ENCODE results near the gene KRT80.

KRT80 gene

DNA sequence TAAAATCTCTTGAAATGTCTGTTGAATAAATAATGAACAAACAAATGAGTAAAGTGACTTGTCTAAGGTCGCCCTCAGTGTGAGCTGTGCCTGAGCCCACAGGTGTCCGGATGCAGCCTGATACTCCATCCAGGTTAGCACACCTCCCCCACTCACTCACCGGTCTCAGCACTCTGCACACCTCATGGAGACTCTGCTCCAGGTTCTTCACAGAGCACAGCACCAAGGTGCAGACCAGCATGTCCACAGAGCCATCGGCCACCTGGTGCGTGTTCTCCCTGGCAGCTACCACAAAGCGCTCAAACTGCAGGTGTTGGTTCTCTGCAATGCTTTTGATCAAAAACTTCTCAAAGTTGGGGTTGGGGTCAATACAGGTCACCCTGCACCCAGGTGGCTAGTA, 37.1 kb upstream of the KRT80 start:
- DNase-seq (ENCODE audit: low spot score): no peak

DNA sequence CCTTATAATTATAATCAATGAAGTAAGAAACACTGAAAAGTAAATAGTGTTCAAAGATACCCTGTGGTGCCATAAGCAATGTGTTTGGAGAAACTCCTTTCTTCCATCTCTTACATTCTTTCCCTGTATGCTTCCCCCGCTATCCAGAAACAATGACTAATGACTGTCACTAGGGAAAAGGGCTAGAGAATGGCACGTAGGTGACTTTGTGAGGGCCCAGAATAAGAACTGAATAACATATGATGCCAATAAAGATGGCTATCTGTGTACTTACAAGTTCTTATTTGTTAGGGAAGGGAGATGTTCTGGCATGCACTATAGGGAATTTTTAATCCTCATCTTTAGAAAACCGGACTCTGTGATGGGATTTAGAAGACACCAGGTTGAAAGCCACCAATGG, 36.6 kb upstream of the KRT80 start:
- no peak for DNase-seq (ENCODE audit: low spot score)

DNA sequence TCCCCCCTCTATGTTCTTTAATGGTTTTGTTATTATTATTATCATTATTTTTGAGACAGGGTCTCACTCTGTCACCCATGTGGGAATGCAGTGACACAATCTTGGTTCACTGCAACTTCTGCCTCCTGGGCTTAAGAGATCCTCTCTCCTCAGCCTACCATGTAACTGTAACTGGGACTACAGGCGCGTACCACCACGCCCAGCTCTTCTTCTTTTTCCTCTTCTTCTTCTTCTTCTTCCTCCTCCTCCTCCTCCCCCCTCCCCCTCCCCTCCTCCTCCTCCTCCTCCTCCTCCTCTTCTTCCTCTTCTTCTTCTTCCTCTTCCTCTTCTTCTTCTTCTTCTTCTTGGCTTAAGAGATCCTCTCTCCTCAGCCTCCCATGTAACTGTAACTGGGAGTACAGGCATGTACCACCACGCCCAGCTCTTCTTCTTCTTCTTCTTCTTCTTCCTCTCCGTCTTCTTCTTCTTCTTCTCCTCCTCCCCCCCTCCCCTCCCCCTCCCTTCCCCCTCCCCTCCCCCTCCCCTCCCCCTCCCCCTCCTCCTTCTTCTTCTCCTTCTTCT, 35.9 kb upstream of the KRT80 start:
- DNase-seq (ENCODE audit: low spot score): no peak

DNA sequence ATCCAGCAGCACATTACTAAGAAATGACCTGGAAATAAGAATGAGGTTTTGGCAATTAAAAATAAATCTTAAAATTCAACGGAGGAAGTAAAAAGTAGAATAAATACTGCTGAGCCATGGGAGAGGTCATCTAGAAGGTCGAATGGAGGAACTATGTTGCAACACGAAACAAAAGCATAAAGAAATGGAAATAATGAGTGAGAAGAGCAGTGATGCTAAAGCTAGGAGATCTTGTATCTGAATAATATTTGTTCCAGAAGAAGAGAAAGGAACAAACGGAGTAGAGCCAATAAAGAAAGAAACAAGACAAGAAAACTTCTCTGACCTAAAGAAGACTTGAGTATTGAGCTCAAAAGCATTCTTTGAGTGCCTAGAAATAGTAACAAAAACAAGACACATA, 34.6 kb upstream of the KRT80 start:
- DNase-seq (ENCODE audit: low spot score): no peak

DNA sequence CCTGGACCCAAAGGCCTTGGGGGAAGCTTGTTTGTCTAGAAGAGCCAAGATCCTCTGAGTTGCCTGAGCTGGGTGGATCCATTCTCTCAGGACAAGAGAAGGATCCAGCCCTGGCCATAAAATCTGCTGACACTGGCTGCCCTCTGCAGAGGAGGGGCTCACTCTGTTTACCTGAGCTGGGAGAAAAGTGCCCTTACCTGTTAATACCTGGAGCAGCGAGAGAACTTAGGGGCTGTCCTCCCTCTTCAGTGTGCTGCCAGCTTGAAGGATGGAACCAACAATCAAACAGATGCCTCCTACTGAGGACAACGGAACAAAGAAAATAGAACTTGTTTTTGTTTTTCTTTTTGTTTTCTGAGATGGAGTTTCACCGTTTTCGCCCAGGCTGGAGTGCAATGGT, 33.9 kb upstream of the KRT80 start:
- DNase-seq (ENCODE audit: low spot score): no peak

- no peak for DNase-seq (ENCODE audit: low spot score)
Measured at GRCh38 chr12:52224151-52224550, 32.3 kb upstream of the KRT80 start.

GRCh38 chr12:52223406-52224039, 31.7 kb upstream of the KRT80 start:
- no peak for DNase-seq (ENCODE audit: low spot score)

DNA sequence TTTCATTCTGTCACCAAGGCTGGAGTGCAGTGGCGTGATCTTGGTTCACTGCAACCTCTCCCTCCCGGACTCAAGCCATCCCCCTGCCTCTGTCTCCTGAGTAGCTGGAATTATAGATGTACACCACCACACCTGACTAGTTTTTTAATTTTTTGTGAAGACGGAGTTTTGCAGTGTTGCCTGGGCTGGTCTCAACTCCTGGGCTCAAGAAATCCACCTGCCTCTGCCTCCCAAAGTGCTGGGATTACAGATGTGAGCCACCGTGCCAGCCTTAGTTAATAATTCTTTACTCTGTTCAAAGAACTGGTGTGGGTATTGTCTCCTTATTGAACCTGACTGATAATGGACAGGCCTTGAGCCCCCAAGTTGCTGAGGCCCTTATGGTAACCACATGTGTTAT, 30.9 kb upstream of the KRT80 start:
- no peak for DNase-seq (ENCODE audit: low spot score)

DNA sequence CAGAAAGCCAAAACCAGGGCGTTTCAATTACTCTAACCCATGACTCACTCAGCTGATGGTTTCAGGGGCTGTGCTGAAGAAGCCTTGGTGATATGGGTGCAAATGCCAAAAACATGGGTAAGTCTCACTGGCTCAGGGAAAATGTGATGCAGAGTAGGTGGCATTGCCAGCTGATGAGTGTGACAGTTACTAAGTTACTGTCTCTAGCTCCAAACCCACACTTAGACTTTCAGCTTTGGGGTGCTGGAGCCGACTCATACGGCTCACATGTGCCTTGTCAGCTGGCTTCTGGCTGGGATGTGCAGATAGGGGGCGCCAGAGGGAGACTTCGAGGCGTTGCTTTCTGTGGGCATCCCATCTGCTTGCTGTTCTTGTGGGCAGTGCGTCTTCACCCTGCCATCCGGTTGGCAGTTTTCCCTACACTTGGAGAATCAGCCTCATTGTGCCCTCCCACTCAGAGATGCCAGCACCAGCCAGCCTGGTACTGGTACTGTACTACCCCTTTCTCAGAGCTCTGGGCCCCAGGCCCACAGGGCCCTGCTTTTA, 30.2 kb upstream of the KRT80 start:
- no peak for DNase-seq (ENCODE audit: low spot score)

DNA sequence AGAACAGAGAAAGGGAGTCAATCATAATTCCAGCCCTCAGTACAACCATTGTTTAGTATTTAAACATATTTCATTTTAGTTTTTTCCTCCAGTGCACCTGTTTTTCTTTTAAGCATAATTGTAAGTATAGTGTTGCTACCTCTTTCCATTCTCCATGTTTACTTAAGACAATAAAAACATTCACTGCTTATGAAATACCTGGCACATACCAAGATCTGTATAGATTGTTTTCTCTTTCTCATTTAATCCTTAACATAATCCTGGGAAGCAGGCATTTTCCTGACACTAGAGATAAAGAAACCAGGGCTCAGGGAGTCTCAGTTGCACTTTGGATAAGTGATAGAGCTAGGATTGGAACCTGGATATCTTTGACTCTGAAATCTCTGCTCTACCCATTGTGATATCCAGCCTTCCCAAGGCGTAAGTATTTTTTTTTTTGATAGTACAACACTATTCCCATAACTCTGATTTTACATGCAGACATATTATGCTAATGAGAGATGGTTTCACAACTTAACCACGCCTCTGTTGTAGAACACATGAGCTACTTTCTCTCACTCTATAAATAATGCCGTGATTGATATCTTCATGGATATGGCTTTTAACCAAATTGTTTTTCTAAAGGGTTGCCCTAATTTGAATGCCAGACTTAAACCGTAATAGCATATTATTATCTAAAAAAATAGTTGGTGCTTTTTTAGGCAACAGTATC, 29.4 kb upstream of the KRT80 start:
- DNase-seq (ENCODE audit: low spot score): no peak

DNA sequence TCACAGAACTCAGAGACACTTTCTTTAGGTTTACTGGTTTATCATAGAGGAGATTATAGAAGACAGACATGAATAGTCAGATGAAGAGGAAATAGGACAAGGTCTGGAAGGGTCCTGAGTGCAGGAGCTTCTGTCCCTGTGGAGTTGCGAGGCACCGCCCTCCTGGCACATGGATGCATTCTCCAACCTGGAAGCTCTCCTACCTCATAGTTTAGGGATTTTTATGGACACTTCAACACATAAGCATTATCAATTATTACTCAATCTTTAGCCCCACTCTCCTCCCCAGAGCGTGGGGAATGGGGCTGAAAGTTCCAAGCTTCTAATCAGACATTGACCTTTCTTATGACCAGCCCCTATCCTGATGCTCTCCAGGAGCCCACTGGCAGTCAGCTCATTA, 28.7 kb upstream of the KRT80 start:
- DNase-seq (ENCODE audit: low spot score): no peak

GRCh38 chr12:52218001-52218400, 26.2 kb upstream of the KRT80 start:
- DNase-seq (ENCODE audit: low spot score): no peak

GRCh38 chr12:52217223-52217622, 25.4 kb upstream of the KRT80 start:
- DNase-seq (ENCODE audit: low spot score): no peak

- DNase-seq (ENCODE audit: low spot score): no peak
Measured at GRCh38 chr12:52216807-52217206, 25.0 kb upstream of the KRT80 start.

DNA sequence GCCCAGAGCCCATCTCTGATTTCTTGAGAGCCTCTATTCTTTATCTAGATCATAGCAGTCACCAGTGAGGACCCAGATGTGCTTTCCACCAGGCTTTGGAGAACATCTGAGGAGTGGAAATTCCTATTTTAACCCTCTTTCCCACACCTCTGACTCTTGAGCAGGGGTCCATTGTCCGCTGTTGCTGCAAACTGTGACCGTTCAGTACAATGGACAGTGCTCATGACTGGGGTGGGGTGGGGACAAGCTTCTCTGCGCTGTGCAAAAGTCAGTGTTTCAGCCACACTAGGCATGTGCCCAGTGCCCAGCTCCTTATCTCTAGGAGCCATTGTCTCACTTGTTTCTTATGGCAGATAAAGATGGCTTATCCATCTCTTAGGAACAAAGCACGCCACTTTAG, 24.3 kb upstream of the KRT80 start:
- no peak for DNase-seq (ENCODE audit: low spot score)

DNA sequence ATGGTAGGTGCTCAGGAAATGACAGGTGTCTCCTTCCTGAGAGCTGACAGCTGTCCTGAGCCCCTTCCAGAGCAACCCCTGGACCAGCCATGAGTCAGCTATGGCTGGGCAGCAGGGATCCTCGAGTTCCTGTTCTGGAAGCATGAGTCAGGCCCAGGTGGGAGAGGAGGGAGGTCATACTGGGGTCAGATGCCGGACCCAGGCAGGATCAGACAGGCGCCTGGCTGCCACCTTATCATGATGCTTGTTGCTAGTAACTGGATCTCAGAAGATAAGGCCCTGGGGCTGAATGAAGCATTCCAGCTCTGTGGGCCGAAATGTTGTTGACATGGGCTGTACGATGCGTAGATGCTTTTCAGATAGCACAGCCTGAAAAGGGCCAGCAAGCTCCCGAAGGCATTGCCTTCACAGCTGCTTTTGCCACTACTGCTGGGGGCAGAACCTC, 23.8 kb upstream of the KRT80 start:
- DNase-seq (ENCODE audit: low spot score): peak; percentile 91

DNA sequence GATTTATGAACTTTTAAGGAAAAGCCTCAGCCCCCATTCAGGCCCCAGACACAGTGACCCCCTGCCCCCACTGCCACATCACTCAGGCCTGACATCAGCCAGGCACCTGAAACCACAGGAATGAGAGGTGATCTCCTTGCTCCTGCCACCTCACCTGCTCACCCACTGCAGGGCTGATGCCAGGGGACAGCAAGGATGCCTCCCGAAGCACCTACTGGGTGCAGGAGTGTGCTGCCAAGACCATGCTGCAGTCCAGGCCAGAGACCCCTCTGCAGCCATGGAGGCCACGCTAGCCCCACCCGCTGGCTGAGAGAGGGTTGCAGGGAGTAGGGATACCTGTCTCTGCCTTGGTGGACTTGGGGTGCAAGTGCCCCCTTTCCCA, 22.6 kb upstream of the KRT80 start:
- no peak for DNase-seq (ENCODE audit: low spot score)

DNA sequence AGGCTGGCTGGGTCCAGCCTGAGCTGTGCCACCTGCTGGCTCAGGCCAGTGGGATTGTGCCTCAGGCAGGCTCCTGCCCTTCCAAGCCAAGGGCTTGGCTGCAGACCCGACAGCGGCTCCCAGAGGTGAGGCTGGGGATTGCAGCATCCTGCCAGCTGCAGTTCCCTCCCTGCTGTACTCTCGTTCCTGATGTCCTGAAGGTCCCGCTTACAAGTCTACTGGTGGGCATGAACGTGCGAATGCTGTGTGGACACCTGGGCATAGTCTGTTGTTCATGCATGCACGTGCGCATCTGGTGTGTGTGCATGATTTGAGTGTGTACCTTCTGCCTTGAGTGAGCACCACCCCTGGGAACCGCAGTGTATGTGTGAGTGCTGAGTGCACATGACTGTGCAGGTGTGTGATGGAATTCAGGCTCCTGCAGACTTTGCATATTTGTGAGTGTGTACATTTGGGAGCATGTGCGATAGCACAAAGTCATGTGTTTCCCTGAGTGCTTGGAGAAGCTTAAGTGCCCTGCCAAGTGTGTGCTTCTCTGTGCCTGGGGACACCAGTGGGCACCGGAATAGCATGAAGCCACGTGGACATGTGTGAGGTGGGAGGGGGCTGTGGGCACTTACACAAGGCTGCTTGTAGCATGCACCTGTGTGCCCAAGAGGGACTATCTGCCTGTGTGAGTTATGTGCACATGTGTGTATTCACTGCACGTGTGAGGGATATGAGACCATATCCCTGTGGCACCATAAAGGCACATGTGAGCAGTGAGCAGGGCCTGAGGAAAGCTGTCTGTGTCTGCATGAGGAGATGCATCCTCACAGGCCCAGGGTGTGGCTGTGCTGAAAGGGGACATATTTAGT, 22.0 kb upstream of the KRT80 start:
- peak; percentile 86 for DNase-seq (ENCODE audit: low spot score)

GRCh38 chr12:52212701-52213563, 21.1 kb upstream of the KRT80 start:
- DNase-seq (ENCODE audit: low spot score): no peak

DNA sequence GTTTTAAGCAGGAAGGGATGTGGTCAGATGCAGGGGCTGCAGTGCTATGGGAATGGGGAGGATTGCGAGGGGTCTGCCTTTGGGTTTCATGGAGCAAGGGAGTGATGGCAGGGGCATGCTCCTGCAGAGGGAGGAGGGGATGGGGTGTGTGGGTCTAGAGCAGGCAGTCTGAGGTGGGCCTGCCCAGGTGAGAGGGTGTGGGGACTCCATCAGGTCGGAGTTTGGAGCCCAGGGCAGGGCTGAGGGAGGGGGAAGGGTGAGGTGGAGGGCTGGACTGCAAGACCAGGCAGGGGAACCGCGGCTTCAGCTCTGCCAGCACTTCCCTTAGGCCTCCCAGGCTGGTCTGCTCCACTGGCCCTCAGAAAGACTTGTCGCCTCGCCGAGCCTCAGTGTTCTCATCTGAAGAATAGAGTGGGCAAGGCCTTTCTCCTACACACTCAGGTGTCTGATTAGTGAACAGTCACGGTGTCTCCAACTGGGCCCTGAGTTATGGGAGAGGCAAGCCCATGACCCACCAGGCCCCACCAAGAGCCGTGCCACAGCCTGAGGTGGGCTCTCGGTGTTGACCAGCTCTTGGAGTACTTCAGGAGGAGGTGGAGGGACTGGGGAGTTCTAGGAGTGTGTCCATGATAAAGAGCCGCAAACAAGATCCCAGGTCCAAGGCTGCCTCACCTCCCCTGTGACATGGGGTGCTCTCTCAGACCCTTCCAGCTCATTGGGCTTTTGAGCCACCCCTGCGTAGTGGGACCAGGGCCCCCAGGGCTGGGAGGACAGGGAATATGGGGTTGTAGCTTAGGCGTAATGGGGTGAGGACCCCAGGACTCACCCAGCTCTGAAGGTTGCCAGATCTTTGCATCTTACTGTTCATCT, 20.1 kb upstream of the KRT80 start:
- DNase-seq (ENCODE audit: low spot score): no peak

Measured in SW480 (cell line).